H1 (cell line): ENCODE data around the gene SLC12A7.

Experiments used
- CBX5 ChIP-seq: fragments of 300-800, 300-1000 bp; sonication (generic); IDR thresholded peaks from 2 replicates; pipeline ENCODE4 v1.7.1; 2016; ENCODE audit warnings: antibody characterized with exemption, low read length, low read depth
- CEBPB ChIP-seq: IDR thresholded peaks from 2 replicates; pipeline ENCODE4 v1.6.1; 2012; ENCODE audit warnings: low read depth, low read length
- E2F6 ChIP-seq: IDR thresholded peaks from 2 replicates; pipeline ENCODE4 v1.6.1; 2012; ENCODE audit warnings: inconsistent platforms
- EP300 ChIP-seq, 2 experiments: IDR thresholded peaks; 1 replicate in 1 of 2; 2 replicates in 1 of 2; pipeline ENCODE4 v1.6.1; 2011 to 2012; ENCODE audit warnings: low read depth in 2 of 2, low read length in 2 of 2, mild to moderate bottlenecking in 2 of 2, borderline replicate concordance in 1 of 2, inconsistent platforms in 1 of 2, moderate library complexity in 1 of 2
- EZH2 ChIP-seq: fragments of 200-600 bp; sonication (generic); IDR thresholded peaks from 2 replicates; pipeline ENCODE4 v1.7.1; 2012; ENCODE audit warnings: low read depth, mild to moderate bottlenecking, moderate library complexity, low read length, inconsistent platforms; ENCODE audit not compliant: severe bottlenecking
- JUN ChIP-seq: IDR thresholded peaks from 2 replicates; pipeline ENCODE4 v1.6.1; 2011; ENCODE audit warnings: low read depth, mild to moderate bottlenecking, improper control_type of control experiment, low read length
- KDM5A ChIP-seq: fragments of 200-600 bp; IDR thresholded peaks from 2 replicates; pipeline ENCODE4 v1.7.1; 2012; ENCODE audit warnings: mild to moderate bottlenecking, low read length, inconsistent platforms, mixed read lengths
- NRF1 ChIP-seq: IDR thresholded peaks from 2 replicates; pipeline ENCODE4 v1.6.1; 2011; ENCODE audit warnings: mild to moderate bottlenecking, low read depth, low read length, improper control_type of control experiment
- POLR2A ChIP-seq, 2 experiments: IDR thresholded peaks; 1 replicate in 1 of 2; 2 replicates in 1 of 2; pipeline ENCODE4 v1.6.1; 2011; ENCODE audit warnings: low read depth in 2 of 2, low read length in 2 of 2, mild to moderate bottlenecking in 2 of 2; ENCODE audit errors: control extremely low read depth in 1 of 2
- TAF1 ChIP-seq: IDR thresholded peaks from 2 replicates; pipeline ENCODE4 v1.6.1; 2011; ENCODE audit warnings: mild to moderate bottlenecking, low read depth, low read length
- TEAD4 ChIP-seq: IDR thresholded peaks from 2 replicates; pipeline ENCODE4 v1.6.1; 2012; ENCODE audit warnings: low read depth, low read length, inconsistent platforms, mixed read lengths
- TF ChIP-seq, protein P1 (sequence below), 3 experiments: IDR thresholded peaks; 1 replicate in 2 of 3; 2 replicates in 1 of 3; pipeline versions ENCODE4 v1.5.1 to v1.6.1; 2011; ENCODE audit warnings: low read length in 3 of 3, mild to moderate bottlenecking in 3 of 3, inconsistent platforms in 2 of 3, low read depth in 1 of 3, moderate library complexity in 1 of 3; ENCODE audit not compliant: insufficient read depth in 1 of 3; ENCODE audit errors: control extremely low read depth in 1 of 3
- TF ChIP-seq, protein P2 (sequence below): IDR thresholded peaks from 2 replicates; pipeline ENCODE4 v1.6.1; 2012; ENCODE audit warnings: low read length, inconsistent platforms

- TF ChIP-seq TAF1 (no peak), NRF1 (no peak), KDM5A (no peak), POLR2A (IDR thresholded peaks at IDR 0.05; ENCODE audit: control extremely low read depth in 1 of 2, low read depth in 2 of 2, low read length in 2 of 2) (no peak), E2F6 (no peak), CEBPB (no peak), EZH2 (no peak), EP300 (IDR thresholded peaks at IDR 0.05; ENCODE audit: borderline replicate concordance in 1 of 2, low read depth in 2 of 2, low read length in 2 of 2) (no peak), JUN (no peak), CBX5 (no peak), TEAD4 (no peak)
- TF ChIP-seq, protein P1, sequence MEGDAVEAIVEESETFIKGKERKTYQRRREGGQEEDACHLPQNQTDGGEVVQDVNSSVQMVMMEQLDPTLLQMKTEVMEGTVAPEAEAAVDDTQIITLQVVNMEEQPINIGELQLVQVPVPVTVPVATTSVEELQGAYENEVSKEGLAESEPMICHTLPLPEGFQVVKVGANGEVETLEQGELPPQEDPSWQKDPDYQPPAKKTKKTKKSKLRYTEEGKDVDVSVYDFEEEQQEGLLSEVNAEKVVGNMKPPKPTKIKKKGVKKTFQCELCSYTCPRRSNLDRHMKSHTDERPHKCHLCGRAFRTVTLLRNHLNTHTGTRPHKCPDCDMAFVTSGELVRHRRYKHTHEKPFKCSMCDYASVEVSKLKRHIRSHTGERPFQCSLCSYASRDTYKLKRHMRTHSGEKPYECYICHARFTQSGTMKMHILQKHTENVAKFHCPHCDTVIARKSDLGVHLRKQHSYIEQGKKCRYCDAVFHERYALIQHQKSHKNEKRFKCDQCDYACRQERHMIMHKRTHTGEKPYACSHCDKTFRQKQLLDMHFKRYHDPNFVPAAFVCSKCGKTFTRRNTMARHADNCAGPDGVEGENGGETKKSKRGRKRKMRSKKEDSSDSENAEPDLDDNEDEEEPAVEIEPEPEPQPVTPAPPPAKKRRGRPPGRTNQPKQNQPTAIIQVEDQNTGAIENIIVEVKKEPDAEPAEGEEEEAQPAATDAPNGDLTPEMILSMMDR (IDR thresholded peaks at IDR 0.05; ENCODE audit: control extremely low read depth in 1 of 3, insufficient read depth in 1 of 3, low read depth in 1 of 3, low read length in 3 of 3): no peak
- TF ChIP-seq, protein P2, sequence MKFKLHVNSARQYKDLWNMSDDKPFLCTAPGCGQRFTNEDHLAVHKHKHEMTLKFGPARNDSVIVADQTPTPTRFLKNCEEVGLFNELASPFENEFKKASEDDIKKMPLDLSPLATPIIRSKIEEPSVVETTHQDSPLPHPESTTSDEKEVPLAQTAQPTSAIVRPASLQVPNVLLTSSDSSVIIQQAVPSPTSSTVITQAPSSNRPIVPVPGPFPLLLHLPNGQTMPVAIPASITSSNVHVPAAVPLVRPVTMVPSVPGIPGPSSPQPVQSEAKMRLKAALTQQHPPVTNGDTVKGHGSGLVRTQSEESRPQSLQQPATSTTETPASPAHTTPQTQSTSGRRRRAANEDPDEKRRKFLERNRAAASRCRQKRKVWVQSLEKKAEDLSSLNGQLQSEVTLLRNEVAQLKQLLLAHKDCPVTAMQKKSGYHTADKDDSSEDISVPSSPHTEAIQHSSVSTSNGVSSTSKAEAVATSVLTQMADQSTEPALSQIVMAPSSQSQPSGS: no peak
These were observed 11.8 kb downstream of the SLC12A7 start for GRCh38 chr5:1099926-1100663.
